ENCODE data around the gene TMEM187. TPM values are rescaled to one million over a fixed set of nuclear protein-coding genes. Genes with fewer than 3 reads are reported as not detected.
"Not testable (repeated sequence)": the region's sequence is repeated elsewhere in the genome, so short reads cannot be mapped to it uniquely, and the experiment has no call there.

TMEM187 gene
- total RNA-seq, 4 donors from 2014 or later: 3.8 to 10.7 (median 8.7) TPM

DNA sequence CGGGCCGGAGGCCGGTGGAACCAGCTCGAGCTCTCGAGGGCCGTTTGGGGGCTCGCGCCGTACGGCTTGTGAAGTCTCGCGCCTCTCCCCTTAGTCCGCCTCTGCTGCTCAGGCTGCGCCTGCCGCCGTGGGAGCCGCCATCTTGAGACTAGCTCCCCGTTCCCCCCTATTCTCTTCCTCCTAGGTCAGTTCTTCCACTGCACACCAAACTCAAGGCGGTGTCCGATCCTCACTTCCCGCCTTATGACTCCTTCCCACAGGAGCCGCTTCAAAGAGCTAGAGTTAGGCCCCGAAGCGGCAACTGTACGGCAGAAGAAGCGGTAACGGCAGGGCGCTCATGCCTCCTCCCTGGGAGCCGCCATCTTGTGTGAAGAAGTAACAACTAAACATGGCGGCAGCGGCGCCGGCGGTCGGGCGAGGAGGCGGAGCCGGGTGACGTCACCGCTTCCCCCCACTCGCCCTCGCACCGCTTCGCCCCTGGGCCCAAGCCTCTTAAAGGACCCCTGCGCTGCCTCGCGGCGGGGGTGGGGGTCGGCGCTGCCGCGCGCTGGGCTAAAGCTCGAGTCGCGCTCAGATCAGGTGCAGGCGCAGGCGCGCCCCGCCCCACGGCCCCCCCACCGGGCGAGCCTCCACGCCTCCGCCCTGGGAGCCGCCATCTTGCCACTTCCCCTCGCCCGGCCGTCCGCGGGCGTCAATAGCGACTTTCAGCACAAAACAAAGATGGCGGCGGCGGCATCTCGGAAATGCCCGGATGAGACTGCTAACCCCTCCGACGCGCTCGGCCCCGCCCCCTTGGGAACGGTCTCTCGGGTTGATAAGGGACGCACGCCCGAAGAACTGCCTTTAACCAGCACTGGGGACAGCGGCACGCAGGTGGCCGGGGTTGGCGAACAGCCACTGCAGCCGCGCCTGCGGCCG is 845 bp upstream of the TMEM187 start, which contains the start of gene HCFC1:
HCFC1 (minus strand) TSS at position 369 of the 918 bp plus-strand sequence. CDS start 978 bp downstream, outside the sequence.
- intact Hi-C loops (cut with DNase I): no loop called here
- 0% methylated on average over 4 to 8 of the region's 96 CpGs for WGBS, 2 donors
- H3K4me1 ChIP-seq: peaks cover 26 to 32% of the 10 kb centered on the region in 2 donors
- peak within 1 kb of the TSS; percentile 98 to 100 (median 99) for H3K27ac ChIP-seq
- no peak for TF ChIP-seq POLR2A (IDR thresholded peaks at IDR 0.05)
- TF ChIP-seq, protein P1, sequence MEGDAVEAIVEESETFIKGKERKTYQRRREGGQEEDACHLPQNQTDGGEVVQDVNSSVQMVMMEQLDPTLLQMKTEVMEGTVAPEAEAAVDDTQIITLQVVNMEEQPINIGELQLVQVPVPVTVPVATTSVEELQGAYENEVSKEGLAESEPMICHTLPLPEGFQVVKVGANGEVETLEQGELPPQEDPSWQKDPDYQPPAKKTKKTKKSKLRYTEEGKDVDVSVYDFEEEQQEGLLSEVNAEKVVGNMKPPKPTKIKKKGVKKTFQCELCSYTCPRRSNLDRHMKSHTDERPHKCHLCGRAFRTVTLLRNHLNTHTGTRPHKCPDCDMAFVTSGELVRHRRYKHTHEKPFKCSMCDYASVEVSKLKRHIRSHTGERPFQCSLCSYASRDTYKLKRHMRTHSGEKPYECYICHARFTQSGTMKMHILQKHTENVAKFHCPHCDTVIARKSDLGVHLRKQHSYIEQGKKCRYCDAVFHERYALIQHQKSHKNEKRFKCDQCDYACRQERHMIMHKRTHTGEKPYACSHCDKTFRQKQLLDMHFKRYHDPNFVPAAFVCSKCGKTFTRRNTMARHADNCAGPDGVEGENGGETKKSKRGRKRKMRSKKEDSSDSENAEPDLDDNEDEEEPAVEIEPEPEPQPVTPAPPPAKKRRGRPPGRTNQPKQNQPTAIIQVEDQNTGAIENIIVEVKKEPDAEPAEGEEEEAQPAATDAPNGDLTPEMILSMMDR (IDR thresholded peaks at IDR 0.05): peak in 1 of 6 experiments; percentile 14
- H3K36me3 ChIP-seq: no peaks in the 10 kb centered on the region
- DNase-seq: peak; percentile 90
- no peaks in the 10 kb centered on the region for H3K27me3 ChIP-seq
- H3K9me3 ChIP-seq: no peaks in the 10 kb centered on the region
- H3K4me3 ChIP-seq (replicated peaks in 1 of 3): peak within 1 kb of the TSS; percentile 39 to 92 (median 66)

DNA sequence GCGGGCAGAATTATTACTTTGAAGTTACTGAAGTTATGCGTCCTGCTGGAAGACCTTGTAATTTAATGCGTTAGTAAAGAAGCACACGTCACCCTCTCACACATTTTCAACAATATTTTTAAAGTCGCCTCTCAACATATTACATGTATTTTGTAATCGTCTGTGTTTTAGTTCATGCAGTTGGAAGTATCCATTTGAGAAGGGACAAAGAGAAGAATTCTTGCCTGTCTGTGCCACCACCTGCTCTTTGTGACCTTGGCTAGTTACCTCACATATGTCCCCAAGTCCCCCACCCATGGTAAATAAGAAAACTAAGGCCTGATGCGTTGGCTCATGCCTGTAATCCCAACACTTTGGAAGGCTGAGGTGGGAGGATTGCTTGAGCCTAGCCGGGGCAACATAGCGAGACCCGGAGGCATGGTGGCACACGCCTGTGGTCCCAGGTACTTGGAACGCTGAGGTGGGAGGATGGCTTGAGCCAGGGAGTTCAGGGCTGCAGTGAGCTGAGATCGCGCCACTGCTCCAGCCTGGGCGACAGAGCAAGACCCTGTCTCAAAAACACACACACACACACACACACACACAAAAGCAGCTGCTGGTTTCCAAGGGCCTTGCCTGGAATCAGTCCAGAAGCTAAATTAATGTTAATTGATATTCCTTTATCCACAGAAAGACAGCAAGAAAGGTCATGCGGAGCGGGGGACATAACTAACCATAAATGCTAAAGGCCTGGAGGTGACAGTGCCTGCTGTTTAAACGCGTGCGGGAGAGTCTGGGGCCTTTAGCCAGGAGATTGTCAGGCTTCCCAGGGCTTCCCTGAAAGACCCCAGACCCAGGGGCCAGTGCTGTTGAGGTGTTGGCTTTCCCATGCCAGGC is 811 bp downstream of the TMEM187 start:
- DNase-seq: no peak
- no peaks in the 10 kb centered on the region for H3K27me3 ChIP-seq
- TF ChIP-seq POLR2A (IDR thresholded peaks at IDR 0.05): no peak
- TF ChIP-seq, protein P1 (IDR thresholded peaks at IDR 0.05): no peak
- peaks cover 12 to 27% of the 10 kb centered on the region in 2 donors for H3K4me1 ChIP-seq
- intact Hi-C loops (cut with DNase I): no loop called here
- no peaks in the 10 kb centered on the region for H3K9me3 ChIP-seq
- 31 to 38% methylated on average over 13 to 14 of the region's 20 CpGs for WGBS, 2 donors
- peak overlapping the region; percentile 53 to 98 (median 59) for H3K27ac ChIP-seq
- H3K4me3 ChIP-seq (replicated peaks in 1 of 3): peak overlapping the region in 2 of 3 donors; percentile 11 to 13
- no peaks in the 10 kb centered on the region for H3K36me3 ChIP-seq

GRCh38 chrX:153974003-153974725 is 1.6 kb downstream of the TMEM187 start:
- peaks cover 7 to 19% of the 10 kb centered on the region in 2 donors for H3K4me1 ChIP-seq
- H3K36me3 ChIP-seq: no peaks in the 10 kb centered on the region
- no peaks in the 10 kb centered on the region for H3K9me3 ChIP-seq
- WGBS, 2 donors: 80 to 83% methylated on average over 8 to 11 of the region's 14 CpGs
- intact Hi-C loops (cut with DNase I): no loop called here
- no peak overlapping the region for H3K4me3 ChIP-seq (replicated peaks in 1 of 3)
- no peaks in the 10 kb centered on the region for H3K27me3 ChIP-seq
- TF ChIP-seq, protein P1 (IDR thresholded peaks at IDR 0.05): no peak
- no peak for TF ChIP-seq POLR2A (IDR thresholded peaks at IDR 0.05)
- H3K27ac ChIP-seq: no peak overlapping the region
- DNase-seq: no peak

DNA sequence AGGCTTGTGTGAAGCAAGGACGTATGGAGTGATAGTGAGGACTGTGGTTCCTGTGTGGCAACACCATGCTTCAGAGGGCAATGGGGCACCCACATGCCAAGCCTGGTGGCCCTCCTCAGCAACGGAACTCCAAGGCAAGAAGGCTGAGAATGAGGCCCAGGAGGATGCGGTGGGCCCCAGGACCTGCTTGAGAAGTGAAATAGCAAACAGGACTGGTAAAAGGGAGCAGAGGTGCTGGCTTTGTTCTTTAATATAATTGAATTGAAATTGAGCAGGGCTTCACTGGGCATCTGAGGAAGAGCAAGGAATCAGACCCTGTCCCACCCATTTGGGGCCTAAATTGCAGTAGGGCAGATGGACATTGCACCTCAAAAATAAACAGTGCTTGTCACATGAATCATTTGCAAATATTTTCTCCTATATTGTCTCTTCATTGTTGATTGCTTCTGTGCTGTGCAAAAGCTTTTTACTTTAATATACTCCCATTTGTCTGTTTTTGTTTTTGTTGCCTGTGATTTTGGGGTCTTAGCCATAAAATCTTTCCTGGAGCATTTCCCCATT is 2.3 kb downstream of the TMEM187 start:
- H3K4me1 ChIP-seq: peaks cover 1 to 12% of the 10 kb centered on the region in 2 donors
- no peaks in the 10 kb centered on the region for H3K36me3 ChIP-seq
- WGBS, 2 donors: 81 to 89% methylated on average over 3 of the region's 3 CpGs
- H3K9me3 ChIP-seq: no peaks in the 10 kb centered on the region
- no peak overlapping the region for H3K27ac ChIP-seq
- DNase-seq: no peak
- TF ChIP-seq POLR2A (IDR thresholded peaks at IDR 0.05): no peak
- TF ChIP-seq, protein P1 (IDR thresholded peaks at IDR 0.05): no peak
- no peaks in the 10 kb centered on the region for H3K27me3 ChIP-seq
- no peak overlapping the region for H3K4me3 ChIP-seq (replicated peaks in 1 of 3)
- intact Hi-C loops (cut with DNase I): no loop called here

GRCh38 chrX:153980394-153980793 is 7.8 kb downstream of the TMEM187 start:
- H3K27ac ChIP-seq; H3K27me3 ChIP-seq; H3K4me1 ChIP-seq; intact Hi-C loops (cut with DNase I); DNase-seq; H3K36me3 ChIP-seq; H3K9me3 ChIP-seq; H3K4me3 ChIP-seq (replicated peaks in 1 of 3): not testable (repeated sequence)
- WGBS, 2 donors: 89% methylated on average over 3 to 8 of the region's 10 CpGs

Data from thyroid gland (tissue), 4 donors.